Stimulated activated CD8-positive, alpha-beta memory T cell treated with anti-CD3 and anti-CD28 coated beads, Interleukin-12 subunit alpha, Interleukin-12 subunit beta, amount 100 ng/mL, for 1 hour (primary cell): ENCODE data around the gene TGM3.

Experiments
- DNase-seq: peaks from one replicate; pipeline ENCODE4 v3.0.0-alpha.2; 2020; ENCODE audit warnings: low read depth

TGM3 gene

GRCh38 chr20:2285193-2285592 is 10.6 kb upstream of the TGM3 start:
- no peak for DNase-seq

GRCh38 chr20:2285613-2286012 is 10.2 kb upstream of the TGM3 start:
- no peak for DNase-seq

GRCh38 chr20:2287504-2287903 is 8.3 kb upstream of the TGM3 start:
- DNase-seq, result no peak

- DNase-seq, result no peak
These were observed 6.3 kb upstream of the TGM3 start for GRCh38 chr20:2289475-2289874.

GRCh38 chr20:2290486-2290885 is 5.3 kb upstream of the TGM3 start:
- DNase-seq, result no peak

GRCh38 chr20:2292416-2293110 is 3.2 kb upstream of the TGM3 start:
- DNase-seq, result no peak

DNA sequence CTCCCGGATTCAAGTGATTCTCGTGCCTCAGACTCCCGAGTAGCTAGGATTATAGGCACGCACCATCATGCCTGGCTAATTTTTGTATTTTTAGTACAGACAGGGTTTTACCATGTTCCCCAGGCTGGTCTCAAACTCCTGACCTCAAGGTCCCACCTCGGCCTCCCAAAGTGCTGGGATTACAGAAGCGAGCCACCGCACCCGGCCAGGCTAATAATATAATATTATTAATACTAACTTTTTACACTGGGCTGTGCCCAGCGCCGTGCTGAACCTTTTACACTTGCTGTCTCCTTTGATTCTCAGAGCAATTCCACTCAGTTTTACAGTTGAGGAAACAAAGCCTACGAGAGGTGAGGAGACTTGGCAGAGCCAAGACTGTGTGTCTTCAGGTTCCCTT is 2.3 kb upstream of the TGM3 start:
- DNase-seq, result no peak

GRCh38 chr20:2293971-2294370 is 1.8 kb upstream of the TGM3 start:
- DNase-seq, result no peak

DNA sequence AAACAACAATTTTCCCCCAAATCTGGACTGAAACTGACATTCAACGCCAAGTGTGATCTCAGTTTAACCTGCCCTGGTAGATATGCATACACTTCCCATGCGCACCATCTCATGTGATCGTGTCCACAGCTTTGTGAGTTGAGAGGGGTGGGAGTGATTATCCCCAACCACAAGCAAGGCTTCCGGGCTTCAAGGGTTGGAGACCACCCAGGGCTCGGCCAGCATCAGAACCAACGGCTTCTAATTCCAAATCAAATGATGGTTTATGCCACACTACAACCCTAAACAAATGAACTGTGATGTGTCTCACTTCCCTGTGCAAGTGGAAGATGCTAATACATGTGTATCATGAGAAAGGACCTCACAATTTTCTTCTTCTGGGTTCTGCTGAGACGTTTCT is 515 bp upstream of the TGM3 start:
- DNase-seq, result no peak

DNA sequence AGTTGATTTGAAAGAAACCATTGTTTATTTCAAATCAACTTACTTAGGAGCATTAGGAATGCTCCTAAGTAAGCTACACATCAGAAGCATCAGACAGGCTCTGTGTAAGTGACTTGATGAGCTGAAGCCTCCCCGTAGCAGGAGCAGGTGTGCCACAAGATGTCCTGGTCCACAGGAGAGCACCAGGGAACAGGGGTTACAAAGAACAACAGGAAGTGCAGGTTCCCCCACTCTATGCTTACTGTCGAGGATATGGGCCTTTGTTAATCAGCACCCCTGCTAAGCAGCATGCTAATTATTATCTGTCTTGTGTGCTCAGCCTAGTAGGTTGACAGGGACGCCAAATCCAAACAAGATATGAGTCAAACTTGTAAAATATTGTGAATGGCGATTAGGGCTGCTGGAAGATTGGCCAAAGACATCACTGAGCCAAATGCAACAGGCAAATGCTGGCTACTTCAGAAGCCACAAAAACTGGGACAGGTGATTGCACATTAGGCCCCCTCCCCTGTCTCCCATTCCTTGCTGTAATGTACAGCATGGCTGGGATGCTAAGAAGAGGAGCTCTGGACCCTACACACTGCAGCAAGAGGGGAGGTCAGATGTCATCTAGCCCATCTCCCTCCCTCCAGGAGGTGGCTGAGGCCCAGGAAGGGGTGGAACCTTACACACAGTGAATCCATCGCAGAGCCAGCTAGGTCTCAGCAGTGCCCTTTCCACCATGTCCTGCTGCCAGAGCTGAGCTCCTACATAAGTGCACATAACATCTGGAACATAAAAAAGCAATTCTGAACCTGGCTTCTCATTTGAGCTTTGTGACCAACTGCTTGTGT is 939 bp downstream of the TGM3 start:
- no peak for DNase-seq

GRCh38 chr20:2297357-2297728 is 1.5 kb downstream of the TGM3 start:
- no peak for DNase-seq

DNA sequence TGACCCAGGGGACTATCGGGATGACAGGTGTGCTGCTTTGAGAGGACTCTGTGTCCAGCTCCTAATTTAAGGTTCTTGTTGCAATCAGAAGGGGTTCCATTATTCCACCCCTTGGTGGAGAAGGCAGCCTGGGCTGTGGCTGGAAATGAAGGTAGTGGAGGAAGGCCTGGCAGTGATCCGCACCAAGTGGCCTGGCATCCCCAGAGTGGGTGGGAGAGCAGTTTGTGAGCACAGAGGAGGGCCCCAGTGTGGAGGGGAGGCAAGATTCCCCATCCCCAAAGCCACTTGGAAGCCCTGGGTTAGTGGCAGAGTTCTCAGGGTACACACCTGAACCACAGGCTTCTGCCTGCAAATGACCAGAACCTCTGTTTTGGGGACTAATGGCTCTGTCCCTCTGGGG is 2.3 kb downstream of the TGM3 start:
- no peak for DNase-seq

- DNase-seq, result no peak
These were observed 2.9 kb downstream of the TGM3 start for GRCh38 chr20:2298701-2299100.

GRCh38 chr20:2299301-2299700 is 3.5 kb downstream of the TGM3 start:
- DNase-seq, result no peak

DNA sequence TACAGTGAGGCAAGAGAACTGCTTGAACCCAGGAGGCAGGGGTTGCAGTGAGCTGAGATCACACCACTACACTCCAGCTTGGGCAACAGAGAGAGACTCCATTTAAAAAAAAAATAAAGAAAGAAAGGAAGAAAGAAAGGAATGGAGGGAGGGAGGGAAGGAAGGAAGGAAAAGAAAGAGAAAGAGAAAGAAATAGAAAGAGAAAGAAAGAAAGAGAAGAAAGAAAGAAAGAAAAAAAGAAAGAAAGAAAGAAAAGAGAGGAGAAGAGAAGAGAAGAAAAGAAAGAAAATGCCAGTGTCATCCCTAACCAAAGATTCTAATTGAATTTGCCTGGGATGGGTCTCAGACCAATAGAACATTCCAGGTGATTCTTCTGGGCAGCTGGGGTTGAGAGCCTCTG is 4.2 kb downstream of the TGM3 start:
- DNase-seq, result no peak

DNA sequence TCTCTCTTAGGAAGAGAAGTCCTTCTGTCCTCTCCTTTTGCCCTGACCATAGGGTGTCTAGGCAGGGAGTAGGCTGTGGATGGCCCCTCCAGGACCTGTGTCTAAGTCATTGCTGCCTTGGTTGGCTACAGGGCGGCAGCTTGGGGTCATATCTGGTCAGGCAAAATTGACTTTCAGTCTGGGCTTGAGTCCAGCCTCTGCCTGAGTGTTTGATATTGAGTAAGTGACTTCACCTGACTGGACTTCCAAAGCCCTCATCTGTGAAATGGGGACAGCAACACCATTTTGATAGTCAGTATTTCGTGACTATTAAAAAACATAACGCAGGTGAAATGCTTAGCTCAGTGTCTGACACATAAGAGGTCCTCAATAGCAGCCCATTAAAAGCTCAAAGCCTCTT is 4.6 kb downstream of the TGM3 start:
- DNase-seq, result no peak

GRCh38 chr20:2301164-2301622 is 5.4 kb downstream of the TGM3 start:
- no peak for DNase-seq

DNA sequence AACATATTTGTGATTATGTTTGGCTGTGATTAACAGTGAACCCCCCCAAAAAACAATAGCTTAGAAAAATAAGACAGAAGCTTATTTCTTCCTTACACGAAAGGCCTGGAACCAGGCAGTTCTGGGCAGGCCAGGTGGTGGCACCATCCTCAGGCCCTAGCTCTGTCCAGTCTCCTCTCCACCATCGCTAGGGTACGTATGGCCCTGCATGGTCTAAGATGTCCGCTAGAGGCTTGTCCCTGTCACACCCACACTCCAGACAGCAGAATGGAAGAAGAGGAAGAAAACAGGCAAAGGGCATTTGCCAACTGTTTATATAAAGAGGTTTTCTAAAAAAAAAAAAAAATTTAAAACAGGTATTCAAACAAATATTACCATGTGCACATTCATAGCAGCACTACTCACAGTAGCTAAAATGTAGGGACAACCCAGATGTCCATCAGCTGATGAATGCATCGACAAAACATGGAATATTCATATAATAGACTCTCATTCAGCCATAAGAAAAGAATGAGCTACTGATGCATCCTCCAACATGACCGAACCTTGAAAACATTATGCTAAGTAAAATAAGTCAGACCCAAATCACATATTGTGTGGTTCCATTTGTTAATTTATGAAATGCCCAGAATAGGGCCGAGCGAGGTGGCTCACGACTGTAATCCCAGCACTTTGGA is 6.7 kb downstream of the TGM3 start:
- DNase-seq, result no peak

DNA sequence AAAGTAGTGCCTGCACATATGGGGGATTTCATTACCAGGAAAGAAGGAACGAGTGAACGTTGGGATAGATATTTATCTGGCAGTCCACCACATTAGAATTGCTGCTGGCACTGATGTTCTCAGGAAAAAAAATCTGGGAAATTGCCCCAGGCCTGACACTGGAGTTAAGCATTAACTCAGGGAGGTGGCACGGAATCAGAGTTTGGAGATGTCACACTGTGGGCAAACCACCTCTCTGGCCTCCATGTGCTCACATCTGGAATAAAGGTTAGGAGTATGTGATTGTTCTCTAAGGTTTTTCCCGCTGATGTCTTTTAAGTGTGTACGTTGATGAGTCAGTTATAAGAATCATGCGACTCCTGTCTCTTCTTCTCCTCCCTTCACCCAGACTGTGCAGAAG is 7.9 kb downstream of the TGM3 start:
- DNase-seq, result no peak

DNA sequence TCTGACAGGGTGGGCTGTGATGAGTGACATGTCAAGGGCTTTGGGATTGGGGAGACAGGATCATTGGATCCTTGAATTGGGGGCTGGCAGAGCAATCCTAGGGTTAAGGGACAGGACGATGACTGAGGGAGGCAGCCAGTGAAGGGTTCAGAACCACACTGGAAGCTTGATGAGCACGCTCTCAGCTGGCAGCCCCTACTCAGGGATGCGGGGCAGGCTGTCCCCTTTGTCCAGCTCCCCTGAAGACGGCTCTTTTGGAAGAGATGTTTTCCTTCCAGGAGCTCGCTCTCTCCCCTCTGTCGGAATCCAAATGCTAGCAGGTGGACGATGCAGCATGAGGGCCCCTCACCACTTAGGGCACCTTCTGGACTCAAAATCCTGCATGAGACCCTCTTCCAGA is 8.4 kb downstream of the TGM3 start:
- DNase-seq, result no peak

DNA sequence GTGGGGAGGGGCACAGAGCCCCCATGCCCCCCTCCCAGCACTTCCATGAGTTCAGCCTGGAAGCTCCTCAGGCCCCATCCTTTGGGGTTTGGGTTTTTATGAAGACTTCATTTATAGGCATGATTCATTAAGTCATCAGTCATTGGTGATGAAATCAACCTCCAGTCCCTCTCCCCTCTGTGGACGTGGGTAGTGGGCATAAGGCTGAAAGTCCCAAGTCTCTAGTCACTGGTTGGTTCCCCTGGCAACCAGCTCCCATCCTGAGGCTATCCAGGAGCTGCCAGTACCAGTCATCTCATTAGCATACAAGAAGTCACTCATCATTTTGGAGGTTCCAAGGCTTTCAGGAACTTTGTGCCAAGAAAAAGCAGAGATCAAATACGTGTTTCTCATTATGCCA is 9.2 kb downstream of the TGM3 start:
- no peak for DNase-seq

GRCh38 chr20:2305479-2305878 is 9.7 kb downstream of the TGM3 start:
- no peak for DNase-seq

DNA sequence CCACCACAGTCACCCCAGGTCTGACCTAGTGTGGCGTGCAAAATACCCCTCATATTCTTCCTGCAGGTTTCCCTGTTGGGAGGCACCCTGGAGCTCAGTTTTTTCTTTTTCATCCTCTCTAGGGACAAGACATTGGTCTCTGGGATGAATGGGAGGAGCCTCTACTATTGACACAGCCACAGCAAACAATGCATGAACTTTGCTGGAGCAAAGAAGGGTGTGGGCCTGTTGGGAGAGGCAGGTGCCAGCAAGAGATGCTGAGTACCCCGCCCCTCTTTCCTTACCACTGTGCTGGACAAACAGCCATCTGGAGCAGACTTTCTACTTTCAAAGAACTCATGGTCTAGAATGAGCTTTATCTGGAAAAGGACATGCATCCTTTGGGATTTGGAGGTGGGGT is 10.1 kb downstream of the TGM3 start:
- no peak for DNase-seq
